ENCODE data around the gene CRHR1.

The CRHR1 gene

DNA sequence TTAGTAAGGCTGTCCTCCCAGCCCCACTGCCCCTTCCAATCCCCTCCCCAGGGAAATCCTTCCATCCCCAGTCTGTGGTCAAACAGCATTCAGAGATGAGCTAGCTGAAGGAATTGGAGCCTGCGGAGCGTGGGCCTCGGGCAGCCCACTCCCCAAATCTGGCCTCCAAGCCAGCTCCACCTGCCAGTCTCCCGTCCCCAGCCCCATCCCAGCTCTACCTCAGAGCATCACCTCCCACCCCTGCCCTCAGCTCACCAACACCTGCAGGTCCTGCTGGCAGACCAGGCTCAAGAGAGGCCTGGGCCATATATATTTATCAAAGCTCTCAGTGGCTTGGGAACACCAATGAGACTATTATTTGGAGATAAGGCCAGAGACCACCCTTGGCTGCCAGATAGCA lies 55.3 kb downstream of the CRHR1 start:
- TF ChIP-seq, protein P1, sequence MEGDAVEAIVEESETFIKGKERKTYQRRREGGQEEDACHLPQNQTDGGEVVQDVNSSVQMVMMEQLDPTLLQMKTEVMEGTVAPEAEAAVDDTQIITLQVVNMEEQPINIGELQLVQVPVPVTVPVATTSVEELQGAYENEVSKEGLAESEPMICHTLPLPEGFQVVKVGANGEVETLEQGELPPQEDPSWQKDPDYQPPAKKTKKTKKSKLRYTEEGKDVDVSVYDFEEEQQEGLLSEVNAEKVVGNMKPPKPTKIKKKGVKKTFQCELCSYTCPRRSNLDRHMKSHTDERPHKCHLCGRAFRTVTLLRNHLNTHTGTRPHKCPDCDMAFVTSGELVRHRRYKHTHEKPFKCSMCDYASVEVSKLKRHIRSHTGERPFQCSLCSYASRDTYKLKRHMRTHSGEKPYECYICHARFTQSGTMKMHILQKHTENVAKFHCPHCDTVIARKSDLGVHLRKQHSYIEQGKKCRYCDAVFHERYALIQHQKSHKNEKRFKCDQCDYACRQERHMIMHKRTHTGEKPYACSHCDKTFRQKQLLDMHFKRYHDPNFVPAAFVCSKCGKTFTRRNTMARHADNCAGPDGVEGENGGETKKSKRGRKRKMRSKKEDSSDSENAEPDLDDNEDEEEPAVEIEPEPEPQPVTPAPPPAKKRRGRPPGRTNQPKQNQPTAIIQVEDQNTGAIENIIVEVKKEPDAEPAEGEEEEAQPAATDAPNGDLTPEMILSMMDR (IDR thresholded peaks at IDR 0.05) = no peak
- peaks cover 4% of the 10 kb centered on the region for H3K27me3 ChIP-seq

DNA sequence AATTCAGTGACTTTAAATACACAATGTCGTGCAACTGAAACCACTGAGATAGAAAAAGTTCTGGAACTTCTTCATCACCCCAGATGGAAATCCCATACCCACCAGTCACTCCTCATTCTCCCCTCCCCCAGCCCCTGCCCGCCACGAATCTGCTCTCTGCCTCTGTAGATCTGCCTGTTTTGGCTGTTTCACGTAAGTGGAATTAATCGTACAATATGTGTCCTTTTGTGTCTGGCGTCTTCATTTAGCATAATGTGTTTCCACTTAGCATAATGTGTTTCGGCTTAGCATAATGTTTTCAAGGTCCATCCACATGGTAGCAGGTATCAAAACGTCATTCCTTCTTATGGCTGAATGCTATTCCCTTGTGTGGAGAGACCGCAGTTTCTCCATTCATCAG lies 57.1 kb downstream of the CRHR1 start:
- Histone ChIP-seq H3K27ac (no peak overlapping the region), H3K27me3 (peaks cover 4% of the 10 kb centered on the region), H3K4me1 (ENCODE audit: control insufficient read depth in 1 of 2, insufficient read depth in 1 of 2, low read depth in 1 of 2, low read length in 1 of 2) (no peaks in the 10 kb centered on the region), H3K9me3 (no peaks in the 10 kb centered on the region), H3K4me3 (ENCODE audit: low read depth in 1 of 2, low read length in 1 of 2) (no peak overlapping the region), H3K36me3 (no peaks in the 10 kb centered on the region)
- TF ChIP-seq, protein P1 (IDR thresholded peaks at IDR 0.05) = no peak

More for the DNA sequence above, 55.3 kb downstream of the CRHR1 start:
- Histone ChIP-seq H3K4me1 (ENCODE audit: control insufficient read depth in 1 of 2, insufficient read depth in 1 of 2, low read depth in 1 of 2, low read length in 1 of 2) (no peaks in the 10 kb centered on the region), H3K9me3 (no peaks in the 10 kb centered on the region), H3K4me3 (ENCODE audit: low read depth in 1 of 2, low read length in 1 of 2) (no peak overlapping the region), H3K36me3 (no peaks in the 10 kb centered on the region), H3K27ac (no peak overlapping the region)

DNA sequence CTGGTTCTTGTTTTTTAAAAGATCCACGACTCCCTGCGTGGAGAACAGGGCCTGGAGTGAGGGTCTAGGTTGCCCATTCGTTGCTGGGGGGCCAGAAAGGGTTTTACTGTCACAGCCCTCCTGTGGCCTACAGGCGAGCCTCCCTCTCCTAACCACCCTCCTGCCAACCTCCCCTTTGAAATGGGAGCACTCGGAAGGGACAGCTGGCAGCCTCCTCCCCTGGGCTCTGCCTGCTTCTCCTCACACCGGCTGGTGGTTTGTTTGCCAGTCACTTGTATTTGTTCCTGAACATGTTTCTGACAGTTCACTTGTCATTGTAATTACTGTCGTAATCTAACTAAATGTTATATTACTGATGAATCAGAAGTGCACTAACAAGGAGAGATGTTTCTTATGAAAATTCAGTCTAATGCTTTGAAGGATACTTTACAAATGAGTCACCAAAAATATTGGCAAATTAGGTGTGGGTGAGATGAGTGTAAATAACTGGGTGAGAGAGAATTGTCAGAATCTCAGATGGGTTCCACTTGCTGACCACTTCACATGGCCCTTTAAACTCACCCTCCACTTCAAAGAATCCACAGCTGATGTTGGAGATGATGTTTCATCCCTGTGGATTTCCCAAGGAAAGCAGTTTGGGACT lies 57.9 kb downstream of the CRHR1 start:
- TF ChIP-seq, protein P1 (IDR thresholded peaks at IDR 0.05) = no peak
- no peak overlapping the region for H3K27ac ChIP-seq
- no peaks in the 10 kb centered on the region for H3K4me1 ChIP-seq (ENCODE audit: control insufficient read depth in 1 of 2, insufficient read depth in 1 of 2, low read depth in 1 of 2, low read length in 1 of 2)
- H3K4me3 ChIP-seq (ENCODE audit: low read depth in 1 of 2, low read length in 1 of 2) = no peak overlapping the region
- H3K9me3 ChIP-seq = no peaks in the 10 kb centered on the region
- peaks cover 4% of the 10 kb centered on the region for H3K27me3 ChIP-seq
- H3K36me3 ChIP-seq = no peaks in the 10 kb centered on the region

DNA sequence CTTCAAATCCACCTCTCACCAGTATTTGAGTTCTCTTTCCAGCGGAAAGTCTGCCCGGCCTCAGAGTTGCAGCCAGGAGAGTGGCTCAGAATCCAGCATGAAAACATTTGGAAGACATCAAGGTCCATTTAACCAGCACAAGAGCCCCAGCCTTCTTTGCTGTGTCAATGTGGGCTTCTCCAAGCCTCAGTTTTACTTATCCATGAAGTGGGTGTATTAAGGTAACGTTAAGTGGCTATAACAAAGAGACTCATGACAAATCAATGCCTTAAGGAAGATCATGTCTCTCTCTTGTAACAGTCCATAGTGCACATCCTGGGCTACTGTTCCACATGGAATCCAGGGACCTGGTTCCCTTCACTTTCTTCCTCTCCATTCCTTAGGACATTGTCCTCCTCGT lies 59.6 kb downstream of the CRHR1 start:
- Histone ChIP-seq H3K9me3 (no peaks in the 10 kb centered on the region), H3K36me3 (no peaks in the 10 kb centered on the region), H3K4me3 (ENCODE audit: low read depth in 1 of 2, low read length in 1 of 2) (no peak overlapping the region), H3K27me3 (peaks cover 4% of the 10 kb centered on the region), H3K27ac (no peak overlapping the region), H3K4me1 (ENCODE audit: control insufficient read depth in 1 of 2, insufficient read depth in 1 of 2, low read depth in 1 of 2, low read length in 1 of 2) (no peaks in the 10 kb centered on the region)
- TF ChIP-seq, protein P1 (IDR thresholded peaks at IDR 0.05) = no peak

DNA sequence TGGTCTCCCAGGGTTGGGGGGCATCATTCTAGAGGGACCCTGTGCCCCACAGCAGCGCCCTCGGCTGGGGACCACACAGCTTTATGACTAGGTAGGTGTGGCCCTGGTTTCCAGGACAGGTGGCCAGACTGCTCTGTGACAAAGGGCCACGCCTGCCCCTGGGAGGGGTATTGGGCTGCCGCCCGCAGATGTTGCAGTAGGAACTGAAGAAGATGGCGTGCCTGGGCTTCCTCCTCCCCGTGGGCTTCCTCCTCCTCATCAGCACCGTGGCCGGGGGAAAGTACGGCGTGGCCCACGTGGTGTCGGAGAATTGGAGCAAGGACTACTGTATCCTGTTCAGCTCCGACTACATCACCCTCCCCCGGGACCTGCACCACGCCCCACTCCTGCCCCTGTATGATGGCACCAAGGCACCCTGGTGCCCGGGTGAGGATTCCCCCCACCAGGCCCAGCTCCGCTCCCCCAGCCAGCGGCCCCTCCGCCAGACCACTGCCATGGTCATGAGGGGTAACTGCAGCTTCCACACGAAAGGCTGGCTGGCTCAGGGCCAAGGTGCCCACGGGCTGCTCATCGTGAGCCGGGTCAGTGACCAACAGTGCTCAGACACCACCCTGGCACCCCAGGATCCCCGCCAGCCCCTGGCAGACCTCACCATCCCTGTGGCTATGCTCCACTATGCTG lies 60.7 kb downstream of the CRHR1 start, which contains the start of gene SPPL2C:
Gene SPPL2C (plus strand): TSS at position 187 of the 681 bp plus-strand sequence. CDS start 26 bp downstream, at position 213.
- H3K9me3 ChIP-seq = no peaks in the 10 kb centered on the region

More for the DNA sequence above, 60.7 kb downstream of the CRHR1 start, which contains the start of gene SPPL2C:
- Histone ChIP-seq H3K4me1 (ENCODE audit: control insufficient read depth in 1 of 2, insufficient read depth in 1 of 2, low read depth in 1 of 2, low read length in 1 of 2) (no peaks in the 10 kb centered on the region), H3K27ac (no peak within 1 kb of the TSS), H3K4me3 (ENCODE audit: low read depth in 1 of 2, low read length in 1 of 2) (no peak within 1 kb of the TSS), H3K27me3 (peaks cover 4% of the 10 kb centered on the region), H3K36me3 (no peaks in the 10 kb centered on the region)
- TF ChIP-seq, protein P1 (IDR thresholded peaks at IDR 0.05) = no peak
